Activated CD8-positive, alpha-beta T cell treated with anti-CD3 and anti-CD28 coated beads for 36 hours (primary cell): ENCODE data around the gene CYB561D2. TPM values are rescaled to one million over a fixed set of nuclear protein-coding genes. Genes with fewer than 3 reads are reported as not detected.

Source experiments
- ATAC-seq: fragments of 200-7000 bp; cut with Tn5 transposase; one replicate; pipeline ENCODE4 v1.10.0; 2021; ENCODE audit warnings: mild to moderate bottlenecking, moderate library complexity
- CTCF ChIA-PET: fragments of 350-600 bp; sonication (Branson Sonifier 250); formaldehyde crosslinking; loops from one replicate; lab custom pipeline; 2021; ENCODE audit warnings: antibody characterized with exemption; lab: Charles Lee
- POLR2A ChIA-PET: fragments of 350-600 bp; sonication (Branson Sonifier 250); formaldehyde crosslinking; loops from one replicate; lab custom pipeline; 2021; ENCODE audit warnings: antibody characterized with exemption; lab: Charles Lee
- DNase-seq: peaks from one replicate; pipeline ENCODE4 v3.0.0-alpha.2; 2020
- H3K27ac Mint-ChIP-seq: one replicate; pipeline ENCODE4 v1.8.0; 2021; ENCODE audit warnings: mild to moderate bottlenecking, mixed read lengths
- H3K27me3 Mint-ChIP-seq: one replicate; pipeline ENCODE4 v1.8.0; 2021; ENCODE audit warnings: mixed read lengths
- H3K36me3 Mint-ChIP-seq: one replicate; pipeline ENCODE4 v1.8.0; 2021; ENCODE audit warnings: low read depth, mixed read lengths
- H3K4me1 Mint-ChIP-seq: one replicate; pipeline ENCODE4 v1.8.0; 2021; ENCODE audit warnings: low read depth, mixed read lengths
- H3K4me3 Mint-ChIP-seq: one replicate; pipeline ENCODE4 v1.8.0; 2021; ENCODE audit warnings: mild to moderate bottlenecking, moderate library complexity, mixed read lengths
- H3K9me3 Mint-ChIP-seq: one replicate; pipeline ENCODE4 v1.8.0; 2021; ENCODE audit warnings: mixed read lengths
- intact Hi-C: fragments of 100-400 bp; cut with micrococcal nuclease; formaldehyde crosslinking; loops from one replicate; pipeline ENCODE4 v1.10.0; 2022
- total RNA-seq, 2 experiments: library from RNA; stranded (reverse); gene quantifications; one replicate each; pipeline ENCODE4 v1.2.3, GENCODE V29; 2021
- TF ChIP-seq, protein P1 (sequence below): fragments of 200-600 bp; IDR thresholded peaks from one replicate; pipeline ENCODE4 v1.8.0; 2022; ENCODE audit warnings: antibody characterized with exemption, mild to moderate bottlenecking

The CYB561D2 gene
- total RNA-seq, 2 experiments from 2014 or later = 17.1 to 18.2 TPM

DNA sequence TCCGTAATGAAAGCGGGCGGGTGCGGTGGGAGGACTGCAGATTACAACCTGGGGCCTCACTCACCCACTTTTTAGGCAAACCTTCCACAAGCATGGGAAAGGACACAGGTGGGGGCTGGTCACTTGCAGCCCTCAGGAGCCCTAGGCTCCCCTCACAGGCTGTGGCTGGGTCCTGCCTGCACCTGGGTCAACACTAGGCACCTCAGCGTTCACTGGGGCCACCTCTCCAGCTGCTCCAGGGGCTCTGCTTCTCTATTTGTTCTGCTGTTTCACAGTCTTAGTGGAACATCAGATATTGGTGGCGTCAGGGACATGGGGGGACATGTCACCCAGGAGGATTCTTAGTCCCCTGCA, 38.7 kb downstream of the CYB561D2 start:
- Mint-ChIP-seq H3K27ac (no peak overlapping the region), H3K27me3 (no peaks in the 10 kb centered on the region), H3K4me1 (peaks cover 6% of the 10 kb centered on the region), H3K4me3 (no peak overlapping the region), H3K9me3 (no peaks in the 10 kb centered on the region), H3K36me3 (no peaks in the 10 kb centered on the region)
- TF ChIP-seq, protein P1, sequence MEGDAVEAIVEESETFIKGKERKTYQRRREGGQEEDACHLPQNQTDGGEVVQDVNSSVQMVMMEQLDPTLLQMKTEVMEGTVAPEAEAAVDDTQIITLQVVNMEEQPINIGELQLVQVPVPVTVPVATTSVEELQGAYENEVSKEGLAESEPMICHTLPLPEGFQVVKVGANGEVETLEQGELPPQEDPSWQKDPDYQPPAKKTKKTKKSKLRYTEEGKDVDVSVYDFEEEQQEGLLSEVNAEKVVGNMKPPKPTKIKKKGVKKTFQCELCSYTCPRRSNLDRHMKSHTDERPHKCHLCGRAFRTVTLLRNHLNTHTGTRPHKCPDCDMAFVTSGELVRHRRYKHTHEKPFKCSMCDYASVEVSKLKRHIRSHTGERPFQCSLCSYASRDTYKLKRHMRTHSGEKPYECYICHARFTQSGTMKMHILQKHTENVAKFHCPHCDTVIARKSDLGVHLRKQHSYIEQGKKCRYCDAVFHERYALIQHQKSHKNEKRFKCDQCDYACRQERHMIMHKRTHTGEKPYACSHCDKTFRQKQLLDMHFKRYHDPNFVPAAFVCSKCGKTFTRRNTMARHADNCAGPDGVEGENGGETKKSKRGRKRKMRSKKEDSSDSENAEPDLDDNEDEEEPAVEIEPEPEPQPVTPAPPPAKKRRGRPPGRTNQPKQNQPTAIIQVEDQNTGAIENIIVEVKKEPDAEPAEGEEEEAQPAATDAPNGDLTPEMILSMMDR = no peak
- no peak for ATAC-seq
- ChIA-PET POLR2A (no interaction called here), CTCF (interaction anchor here (1.0 kb wide), 1 partner anchor 42 kb away, joined by 3 read pairs; no protein-coding TSS in a partner anchor)
- DNase-seq = no peak
- intact Hi-C loops = no loop called here

DNA sequence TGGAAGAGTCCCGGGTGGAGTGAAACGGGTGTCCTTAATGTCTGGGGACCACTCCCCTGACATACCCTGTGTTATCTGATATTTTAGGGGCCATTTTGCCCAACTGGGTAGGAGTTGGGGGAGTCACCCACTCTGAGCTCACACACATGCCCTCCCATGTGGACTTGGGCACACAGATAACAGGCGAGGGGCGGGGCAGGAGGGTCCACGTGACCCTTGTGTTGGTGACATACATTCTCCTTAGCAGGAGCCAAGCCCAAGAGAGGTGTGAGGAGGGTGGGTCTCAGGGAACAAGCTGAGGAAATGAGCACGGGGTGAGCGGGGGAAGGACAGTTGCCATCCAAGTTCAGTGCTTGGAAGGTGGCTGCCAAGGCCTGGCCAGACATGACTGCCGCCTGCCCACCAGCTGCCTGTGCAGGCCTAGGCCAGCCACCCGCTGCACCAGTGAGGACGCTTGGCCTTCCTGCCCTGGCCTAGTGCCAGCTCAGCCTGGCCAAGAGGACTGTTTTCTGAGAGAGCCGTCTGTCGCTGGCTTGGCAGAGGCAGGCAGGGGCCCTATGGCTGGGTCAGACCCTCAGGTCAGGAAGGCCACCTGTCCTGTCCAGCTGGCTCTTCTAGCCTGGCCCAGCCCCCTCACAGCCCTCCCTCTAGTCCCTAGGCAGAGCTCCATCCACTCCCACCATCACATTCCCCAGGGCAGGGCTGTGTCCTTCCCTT, 40.0 kb downstream of the CYB561D2 start:
- H3K4me1 Mint-ChIP-seq = peaks cover 6% of the 10 kb centered on the region
- no peak overlapping the region for H3K27ac Mint-ChIP-seq
- no peaks in the 10 kb centered on the region for H3K27me3 Mint-ChIP-seq
- H3K4me3 Mint-ChIP-seq = no peak overlapping the region
- intact Hi-C loops = no loop called here
- DNase-seq = no peak
- H3K36me3 Mint-ChIP-seq = no peaks in the 10 kb centered on the region
- no peak for ATAC-seq
- ChIA-PET POLR2A (interaction anchor here (0.9 to 1.5 kb wide), 2 partner anchors 26 to 41 kb away, joined by 3 to 5 read pairs; no protein-coding TSS in a partner anchor), CTCF (interaction anchor here (1.3 to 3.0 kb wide), 3 partner anchors 44 to 159 kb away, joined by 3 to 11 read pairs (median 7); no protein-coding TSS in a partner anchor)
- no peaks in the 10 kb centered on the region for H3K9me3 Mint-ChIP-seq
- TF ChIP-seq, protein P1 = no peak

DNA sequence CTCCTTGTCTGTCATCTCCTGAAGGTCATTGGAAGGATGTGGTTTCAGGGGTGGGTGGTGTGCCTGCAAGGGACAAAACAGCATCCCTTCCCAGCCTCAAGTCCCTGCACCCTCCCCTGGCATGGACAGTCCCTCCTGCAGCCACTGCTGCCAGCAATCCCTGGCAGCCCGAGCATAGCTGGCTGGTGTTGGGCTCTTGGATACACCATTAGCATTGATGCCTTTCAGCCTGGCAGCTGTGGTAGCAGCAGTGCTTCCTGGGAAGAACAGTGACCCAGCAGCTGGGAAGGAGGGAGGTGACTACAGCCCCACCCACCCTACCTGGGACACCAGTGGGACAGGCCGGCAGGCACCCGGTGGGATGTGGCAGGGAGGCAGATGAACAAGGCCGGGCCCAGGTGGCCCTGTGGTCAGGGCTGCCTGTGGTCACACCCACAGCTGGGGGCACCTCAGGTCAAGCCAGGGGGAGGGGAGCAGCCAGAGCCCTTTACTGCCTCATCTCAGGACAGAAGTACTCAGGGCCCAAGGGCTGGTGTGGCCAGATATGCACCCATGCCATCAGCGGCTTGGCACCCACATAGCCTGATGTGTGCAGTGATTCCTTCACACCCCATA, 41.5 kb downstream of the CYB561D2 start:
- TF ChIP-seq, protein P1 = no peak
- no peaks in the 10 kb centered on the region for H3K27me3 Mint-ChIP-seq
- POLR2A ChIA-PET = no interaction called here

DNA sequence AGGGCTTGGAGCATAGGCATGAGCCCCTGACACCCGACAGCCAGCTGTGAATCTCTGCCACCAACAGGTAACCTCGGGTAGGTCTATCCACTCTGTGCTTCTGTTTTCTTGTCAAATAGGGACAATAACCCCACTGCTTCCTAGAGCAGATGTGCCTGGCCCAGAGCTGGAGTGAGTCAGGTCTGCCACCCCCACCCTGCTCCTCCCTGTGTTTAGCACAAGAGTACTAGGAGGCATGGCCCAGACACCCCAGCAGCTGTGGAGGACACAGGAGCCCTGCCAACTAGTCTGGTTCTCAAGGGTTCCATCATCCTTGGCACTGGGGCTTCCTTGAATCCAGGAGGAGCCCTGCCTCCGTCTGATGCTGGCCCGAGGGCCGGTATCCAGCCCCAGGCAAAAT, 42.4 kb downstream of the CYB561D2 start:
- no peak overlapping the region for H3K27ac Mint-ChIP-seq
- ChIA-PET CTCF (interaction anchor here (0.8 to 3.0 kb wide), 3 partner anchors 22 to 149 kb away, joined by 3 to 11 read pairs (median 3); no protein-coding TSS in a partner anchor), POLR2A (no interaction called here)
- no peak overlapping the region for H3K4me3 Mint-ChIP-seq
- H3K9me3 Mint-ChIP-seq = no peaks in the 10 kb centered on the region
- H3K4me1 Mint-ChIP-seq = peaks cover 6% of the 10 kb centered on the region
- no peaks in the 10 kb centered on the region for H3K36me3 Mint-ChIP-seq
- DNase-seq (no peak), ATAC-seq (no peak)
- TF ChIP-seq, protein P1 = no peak
- H3K27me3 Mint-ChIP-seq = no peaks in the 10 kb centered on the region
- intact Hi-C loops = no loop called here

More for the DNA sequence above, 41.5 kb downstream of the CYB561D2 start:
- intact Hi-C loops = no loop called here
- ATAC-seq (peak; percentile 55), DNase-seq (no peak)
- Mint-ChIP-seq H3K36me3 (no peaks in the 10 kb centered on the region), H3K4me3 (no peak overlapping the region), H3K9me3 (no peaks in the 10 kb centered on the region), H3K27ac (no peak overlapping the region), H3K4me1 (peaks cover 6% of the 10 kb centered on the region)
- CTCF ChIA-PET = interaction anchor here (0.8 to 3.0 kb wide), 4 partner anchors 23 to 150 kb away, joined by 3 to 11 read pairs (median 5); no protein-coding TSS in a partner anchor
